HG02571 (cell line): ENCODE results near the gene PRMT6.
"Not testable (repeated sequence)": the region's sequence is repeated elsewhere in the genome, so short reads cannot be mapped to it uniquely, and the experiment has no call there.

ENCODE experiments used
- ATAC-seq: cut with Tn5 transposase; IDR thresholded peaks from one replicate; pipeline ENCODE4 v1.9.1; 2021; ENCODE audit warnings: mild to moderate bottlenecking, moderate library complexity; ENCODE audit not compliant: unreplicated experiment

Gene PRMT6

GRCh38 chr1:107091418-107091817, 34.9 kb downstream of the PRMT6 start:
- ATAC-seq, result no peak

GRCh38 chr1:107093395-107093794, 36.9 kb downstream of the PRMT6 start:
- ATAC-seq, result not testable (repeated sequence)

- no peak for ATAC-seq
These were observed 39.2 kb downstream of the PRMT6 start for GRCh38 chr1:107095647-107096046.

- ATAC-seq, result no peak
These were observed 40.2 kb downstream of the PRMT6 start for GRCh38 chr1:107096690-107097089.

- no peak for ATAC-seq
These were observed 42.5 kb downstream of the PRMT6 start for GRCh38 chr1:107098961-107099360.

- ATAC-seq, result no peak
These were observed 44.0 kb downstream of the PRMT6 start for GRCh38 chr1:107100331-107100984.

GRCh38 chr1:107105914-107106313, 49.4 kb downstream of the PRMT6 start:
- ATAC-seq, result no peak
